HG02884 (cell line): ENCODE measurements around the gene CORIN.
"Not testable (repeated sequence)": the region's sequence is repeated elsewhere in the genome, so short reads cannot be mapped to it uniquely, and the experiment has no call there.

Experiments
- ATAC-seq: cut with Tn5 transposase; IDR thresholded peaks from one replicate; pipeline ENCODE4 v1.9.1; 2021; ENCODE audit warnings: mild to moderate bottlenecking, moderate library complexity; ENCODE audit not compliant: unreplicated experiment

CORIN gene

GRCh38 chr4:47721892-47722575 is 115.8 kb downstream of the CORIN start:
- no peak for ATAC-seq

DNA sequence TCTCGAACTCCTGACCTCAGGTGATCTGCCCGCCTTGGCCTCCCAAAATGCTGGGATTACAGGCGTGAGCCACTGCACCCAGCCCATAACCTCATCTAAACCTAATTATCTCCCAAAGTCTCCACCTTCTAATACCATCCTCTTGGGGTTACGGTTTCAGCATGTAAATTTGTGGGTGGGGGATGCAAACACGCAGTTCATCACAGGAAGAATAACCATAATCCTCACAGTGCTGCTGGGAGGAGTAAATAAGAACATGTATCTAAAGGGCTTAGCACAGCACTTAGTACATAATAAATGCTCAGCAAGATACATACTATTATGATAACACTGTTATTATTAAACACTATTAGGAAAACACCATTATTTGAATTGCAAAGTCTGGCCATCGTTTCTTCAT is 116.4 kb downstream of the CORIN start:
- no peak for ATAC-seq

- no peak for ATAC-seq
These were observed 117.1 kb downstream of the CORIN start for GRCh38 chr4:47720787-47721186.

DNA sequence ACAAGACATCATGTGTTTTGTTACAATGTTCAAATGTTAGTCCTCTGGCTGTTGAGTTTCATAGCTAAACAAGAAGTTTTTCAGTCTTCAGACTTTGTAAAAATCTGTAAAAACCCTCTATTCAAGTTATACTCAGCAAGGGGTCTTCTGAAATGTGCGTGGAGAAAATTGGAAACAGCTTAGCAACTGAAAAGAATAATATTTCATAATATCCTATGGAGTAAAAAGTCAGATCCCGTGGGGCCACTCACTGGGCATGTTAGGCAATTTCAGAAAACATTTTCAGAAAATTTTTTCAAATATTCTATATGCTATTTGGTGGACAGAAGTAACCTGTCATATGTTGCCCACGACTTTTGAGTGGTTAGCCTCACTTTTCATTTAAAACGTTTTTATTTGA is 118.3 kb downstream of the CORIN start:
- ATAC-seq, result no peak

GRCh38 chr4:47718696-47719095 is 119.2 kb downstream of the CORIN start:
- no peak for ATAC-seq

GRCh38 chr4:47717188-47717587 is 120.7 kb downstream of the CORIN start:
- ATAC-seq, result no peak

DNA sequence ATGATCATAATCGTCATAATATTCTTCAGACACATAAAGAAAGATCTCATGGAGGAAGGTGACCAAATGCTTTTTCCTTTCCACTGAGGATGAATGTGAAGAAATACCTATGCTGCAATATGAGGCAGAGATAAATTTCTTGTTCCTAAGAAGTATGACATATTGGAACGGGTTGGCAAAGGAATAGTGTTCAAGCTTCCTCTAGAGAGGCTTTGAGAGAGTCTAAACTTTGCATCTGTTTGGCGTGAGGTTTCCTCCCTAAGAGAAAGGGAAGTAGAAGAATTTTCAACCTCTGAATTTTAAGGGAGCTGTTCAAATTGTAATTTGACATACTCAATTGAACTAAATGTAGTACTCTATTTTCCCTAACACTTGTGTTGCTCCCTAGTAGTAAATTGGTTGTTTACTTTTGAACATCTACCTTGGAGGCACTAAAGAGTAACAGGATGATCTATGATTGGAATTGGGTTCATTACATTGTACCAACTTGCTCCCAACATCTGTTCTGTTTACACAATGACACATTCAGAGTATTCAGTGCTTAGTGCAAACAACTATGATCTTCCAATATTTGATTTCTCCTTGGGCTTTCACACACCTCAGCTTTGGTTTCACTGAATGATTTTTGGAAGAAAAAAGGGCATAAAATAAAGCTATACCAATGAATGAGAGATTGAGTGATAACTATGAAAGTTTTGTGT is 122.0 kb downstream of the CORIN start:
- no peak for ATAC-seq

DNA sequence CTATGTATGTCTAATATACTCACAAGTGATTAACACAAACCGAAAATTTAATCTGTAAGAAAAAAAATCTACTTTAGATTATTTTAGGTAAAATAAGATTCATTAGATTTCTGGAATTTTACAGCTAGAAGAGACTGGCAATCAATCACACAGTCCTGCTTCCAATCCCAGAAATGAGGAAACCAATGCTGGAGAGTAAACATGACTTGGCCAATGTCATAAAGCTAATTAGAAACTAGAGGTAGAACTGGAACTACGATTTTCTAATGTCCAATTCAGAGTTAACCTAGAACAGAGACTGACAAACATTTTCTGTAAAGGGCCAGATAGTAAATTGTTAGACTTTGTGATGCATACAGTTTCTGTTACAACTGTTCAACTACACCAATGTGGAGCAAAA is 123.6 kb downstream of the CORIN start:
- no peak for ATAC-seq

DNA sequence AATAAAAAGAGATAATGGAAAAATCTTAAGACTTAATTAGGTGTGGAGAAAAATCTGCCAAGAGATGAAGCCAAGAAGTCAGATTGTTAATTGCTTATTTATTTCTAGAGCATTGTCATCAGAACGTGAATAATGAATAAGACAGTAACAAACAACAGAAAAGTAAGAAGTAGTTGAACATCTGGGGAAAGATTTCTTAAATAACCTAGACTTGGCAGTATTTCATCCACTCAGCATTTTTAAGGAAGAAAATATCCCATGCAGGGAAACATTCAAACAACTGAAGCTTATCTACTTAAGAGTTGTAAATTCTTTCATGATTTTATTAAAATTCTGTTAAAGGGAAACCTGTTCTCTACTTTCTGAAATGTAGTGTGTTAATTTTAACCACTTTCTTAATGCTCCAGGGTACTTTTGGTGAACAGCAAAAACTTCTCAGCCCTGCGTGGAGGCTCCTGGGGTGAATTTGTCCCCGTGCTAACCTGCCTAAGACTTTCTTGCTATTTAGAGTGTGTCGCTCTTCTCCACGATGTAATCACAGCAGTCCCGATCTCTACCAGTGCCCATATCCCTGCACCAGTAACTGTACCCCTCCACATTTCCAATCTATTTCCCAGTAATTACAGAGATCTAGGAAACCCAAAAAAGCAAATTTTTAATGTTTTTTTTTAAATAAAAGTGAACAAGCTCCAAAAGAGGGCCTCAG is 124.6 kb downstream of the CORIN start:
- no peak for ATAC-seq

DNA sequence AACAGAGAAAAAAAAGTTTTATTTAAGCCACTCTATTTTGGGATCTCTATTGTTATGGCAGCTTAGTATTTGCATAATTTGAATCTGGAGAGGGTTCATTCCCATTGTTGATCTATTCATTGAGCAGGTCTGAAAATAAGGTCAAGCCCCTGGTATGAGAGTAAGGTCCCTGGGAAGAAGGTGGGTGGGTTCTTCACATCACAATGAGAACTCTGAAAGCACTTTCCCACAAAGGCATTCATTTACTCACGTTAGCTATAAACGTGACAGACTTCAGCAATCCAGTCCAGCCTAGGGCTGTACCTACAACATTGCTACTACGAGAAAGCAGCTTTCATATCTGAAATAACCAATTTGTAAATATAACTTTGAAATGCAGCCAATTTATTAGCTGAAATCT is 126.2 kb downstream of the CORIN start:
- ATAC-seq, result no peak

GRCh38 chr4:47711183-47711582 is 126.7 kb downstream of the CORIN start:
- ATAC-seq, result no peak

DNA sequence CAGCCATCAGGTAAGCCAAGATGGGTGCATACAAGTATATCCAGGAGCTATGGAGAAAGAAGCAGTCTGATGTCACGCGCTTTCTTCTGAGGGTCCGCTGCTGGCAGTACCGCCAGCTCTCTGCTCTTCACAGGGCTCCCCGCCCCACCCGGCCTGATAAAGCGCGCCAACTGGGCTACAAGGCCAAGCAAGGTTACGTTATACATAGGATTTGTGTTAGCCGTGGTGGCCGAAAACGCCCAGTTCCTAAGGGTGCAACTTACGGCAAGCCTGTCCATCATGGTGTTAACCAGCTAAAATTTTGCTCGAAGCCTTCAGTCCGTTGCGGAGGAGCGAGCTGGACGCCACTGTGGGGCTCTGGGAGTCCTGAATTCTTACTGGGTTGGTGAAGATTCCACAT is 131.5 kb downstream of the CORIN start:
- ATAC-seq, result not testable (repeated sequence)

GRCh38 chr4:47705326-47705981 is 132.4 kb downstream of the CORIN start:
- ATAC-seq, result no peak

DNA sequence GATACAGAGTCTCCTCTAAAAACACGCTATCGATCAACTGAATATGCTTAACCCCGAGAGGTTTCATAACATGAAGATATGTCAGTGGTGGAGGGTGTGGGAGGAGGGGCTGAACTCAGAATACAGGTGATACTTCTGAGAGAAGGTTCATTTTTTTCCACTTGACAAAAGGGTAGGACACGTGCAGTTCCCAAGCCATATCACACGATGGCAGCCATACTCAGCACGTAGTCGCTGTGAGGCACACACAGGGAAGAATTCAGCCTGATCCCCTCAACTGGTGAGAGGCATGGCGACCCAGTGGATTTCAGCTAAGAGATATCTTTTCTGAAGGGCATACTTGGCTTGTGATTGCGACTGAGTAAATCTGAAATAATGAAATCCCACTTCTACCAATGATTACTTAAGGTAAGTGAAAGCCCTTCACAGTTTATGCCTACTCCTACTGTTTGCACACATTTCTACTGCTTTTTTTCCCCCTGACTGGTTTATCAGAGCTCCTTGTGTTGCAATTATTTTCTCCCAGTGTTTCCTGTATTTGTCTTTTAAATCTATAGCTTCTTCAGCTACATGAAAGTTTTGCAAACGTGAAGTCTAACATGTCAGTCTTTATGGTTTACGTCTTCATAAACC is 133.1 kb downstream of the CORIN start:
- ATAC-seq, result no peak

GRCh38 chr4:47703956-47704355 is 133.9 kb downstream of the CORIN start:
- no peak for ATAC-seq

DNA sequence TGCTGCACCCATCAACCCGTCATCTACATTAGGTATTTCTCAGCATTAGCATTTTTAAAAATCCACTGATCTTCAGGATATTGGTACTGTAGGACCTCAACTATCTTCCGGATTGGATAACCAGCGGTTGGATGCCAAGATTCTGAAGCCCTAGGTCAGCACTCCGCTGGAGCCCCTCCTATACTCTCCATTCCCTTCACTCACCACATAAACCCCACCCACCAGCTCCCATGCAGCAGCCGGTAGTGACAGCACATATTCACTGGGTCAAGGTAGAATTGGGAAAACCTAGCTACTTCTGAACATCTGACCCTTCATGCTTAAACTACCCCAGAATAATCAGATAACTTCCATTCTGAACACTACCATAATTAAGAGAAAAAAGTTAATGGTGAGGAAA is 134.9 kb downstream of the CORIN start:
- ATAC-seq, result no peak

DNA sequence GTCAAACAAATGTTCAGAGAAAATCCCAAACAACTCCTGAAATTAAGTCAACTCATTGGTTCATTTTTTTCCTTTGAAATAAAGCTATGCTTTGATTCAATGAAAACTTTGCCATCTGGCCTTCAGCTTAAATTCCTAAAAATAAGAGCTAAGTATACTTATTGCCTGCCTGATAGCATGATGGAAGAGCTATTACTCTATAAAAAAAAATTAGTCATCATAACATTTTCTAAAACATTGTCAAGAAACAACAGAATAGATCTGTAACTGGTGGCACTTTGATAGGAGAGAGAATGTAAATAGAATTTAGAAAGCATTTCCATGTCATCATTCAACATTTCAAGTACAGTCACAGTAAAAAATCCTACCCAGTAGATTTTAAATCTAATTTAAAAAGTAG is 136.6 kb downstream of the CORIN start:
- ATAC-seq, result no peak

GRCh38 chr4:47698837-47699236 is 139.0 kb downstream of the CORIN start:
- no peak for ATAC-seq

- ATAC-seq, result no peak
These were observed 141.0 kb downstream of the CORIN start for GRCh38 chr4:47696823-47697222.

DNA sequence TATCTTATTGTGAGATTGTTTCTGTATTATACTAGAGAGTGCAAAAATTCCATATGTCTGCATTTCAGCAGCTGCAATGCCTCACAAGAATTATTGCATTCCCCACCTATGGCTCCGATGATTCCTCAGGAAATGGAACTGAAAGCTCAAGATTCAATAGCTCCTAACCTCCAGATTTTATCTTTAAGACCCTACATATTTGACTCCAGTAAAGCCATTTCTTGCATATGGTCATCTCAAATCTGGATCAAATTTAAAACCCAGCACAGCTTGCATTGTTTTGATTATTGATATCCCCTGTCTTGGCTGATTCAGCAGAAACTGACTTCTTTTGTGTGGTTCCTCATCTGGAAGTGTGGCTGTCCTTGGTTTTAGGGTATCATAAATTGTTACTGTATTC is 142.6 kb downstream of the CORIN start:
- no peak for ATAC-seq

DNA sequence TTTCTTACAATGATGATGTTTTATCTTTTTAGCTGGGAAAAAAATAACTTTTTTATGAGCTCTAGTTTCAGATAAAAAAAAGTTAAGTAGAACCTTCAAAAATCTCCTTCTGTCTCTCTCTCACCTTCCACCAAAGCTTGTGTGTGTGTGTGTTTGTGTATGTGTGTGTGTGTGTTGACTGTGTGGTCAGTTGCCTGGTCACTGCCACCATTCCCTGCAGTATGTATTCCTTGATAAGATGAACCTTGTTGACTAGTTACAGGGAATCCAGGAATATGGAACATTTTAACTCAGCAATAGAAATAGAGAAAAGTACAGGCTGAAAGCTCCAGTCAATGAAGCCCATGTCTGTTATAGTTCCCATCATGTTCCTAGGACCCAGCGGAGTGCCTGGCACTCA is 143.5 kb downstream of the CORIN start:
- no peak for ATAC-seq
